ENCODE data around the gene PPFIBP1. TPM values are rescaled to one million over a fixed set of nuclear protein-coding genes. Genes with fewer than 3 reads are reported as not detected.

PPFIBP1 gene
- total and polyA plus RNA-seq, 2 of the 8 experiments (the other 6 are each of a cell fraction or from before 2014, with no cell fraction given): 7.7 to 31.3 TPM

GRCh38 chr12:27666510-27666909 lies 142.5 kb downstream of the PPFIBP1 start (continued):
- no peak for TF ChIP-seq RXRA (IDR thresholded peaks at IDR 0.05; ENCODE audit: insufficient read depth, low read depth, low read length)

All from H1 (cell line).